ENCODE data around the gene COL27A1.

Gene COL27A1

DNA sequence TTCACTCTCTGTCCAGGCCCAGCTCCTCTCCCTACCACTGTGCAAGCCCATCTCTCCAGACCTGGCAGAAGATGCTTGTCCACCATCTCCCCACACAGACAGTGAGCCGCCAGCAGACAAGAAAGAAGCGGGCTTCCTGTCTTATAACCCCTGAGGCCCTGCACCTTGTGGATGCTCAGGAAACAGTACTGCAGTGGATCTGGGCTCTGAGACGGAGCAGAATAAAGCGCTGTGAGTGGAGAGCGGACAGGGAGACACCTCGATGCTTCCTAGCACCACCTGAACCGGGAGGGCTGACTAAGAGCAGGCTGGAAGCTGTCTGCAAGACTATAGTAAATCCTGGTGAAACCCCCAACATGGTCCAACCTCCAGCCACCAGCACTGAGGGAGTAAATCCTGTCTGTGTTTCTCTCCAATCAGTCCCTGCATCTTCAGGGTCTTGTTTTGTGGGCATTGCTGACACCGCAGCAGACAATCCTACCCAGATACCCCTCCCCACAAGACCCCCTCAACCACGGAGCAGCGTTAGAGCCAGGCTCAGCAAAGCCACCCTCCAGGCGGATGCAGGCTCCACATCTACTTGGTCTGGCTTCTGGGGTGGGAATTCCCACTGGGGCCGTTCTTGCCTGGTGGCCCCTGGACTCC lies 193.0 kb downstream of the COL27A1 start:
- no peak overlapping the region for H3K4me3 ChIP-seq (ENCODE audit: low read length in 2 of 2)
- H3K9ac ChIP-seq (ENCODE audit: low read depth, low read length, poor library complexity) = no peak overlapping the region
- H3K27ac ChIP-seq (replicated peaks; ENCODE audit: low read length) = peak overlapping the region; percentile 9
- no peak overlapping the region for H2AK5ac ChIP-seq (ENCODE audit: low read depth, low read length)
- H3K9me3 ChIP-seq (replicated peaks in 1 of 2; ENCODE audit: control insufficient read depth in 2 of 2, insufficient read depth in 1 of 2, low read depth in 1 of 2, low read length in 2 of 2) = no peaks in the 10 kb centered on the region
- H3K4ac ChIP-seq (ENCODE audit: low read length) = no peak overlapping the region
- H3K18ac ChIP-seq (ENCODE audit: low read length) = peak overlapping the region; percentile 42
- no peak overlapping the region for H3K23ac ChIP-seq (ENCODE audit: low read depth, low read length, poor library complexity)
- no CpG with 5 or more reads among the region's 12 CpGs for WGBS, 2 donors (ENCODE audit: extremely low coverage in 2 of 2, insufficient read length in 2 of 2, insufficient replicate concordance in 1 of 2)
- H3K27me3 ChIP-seq (ENCODE audit: control insufficient read depth in 3 of 3, insufficient read depth in 3 of 3, low read depth in 1 of 3, low read length in 3 of 3) = no peaks in the 10 kb centered on the region
- no peak overlapping the region for H2BK15ac ChIP-seq (ENCODE audit: low read length)
- no peak overlapping the region for H2BK120ac ChIP-seq (ENCODE audit: low read depth, low read length)
- DNase-seq (ENCODE audit: low spot score) = no peak
- no peak overlapping the region for H3K14ac ChIP-seq (ENCODE audit: low read length)
- no peak overlapping the region for H3K4me2 ChIP-seq (ENCODE audit: insufficient read depth, low read length, poor library complexity, severe bottlenecking)
- H3K4me1 ChIP-seq (ENCODE audit: control insufficient read depth in 2 of 2, insufficient read depth in 1 of 2, low read depth in 1 of 2, low read length in 2 of 2) = peaks cover 9 to 18% of the 10 kb centered on the region in 2 donors
- no peak overlapping the region for H2BK12ac ChIP-seq (ENCODE audit: low read length)
- no peaks in the 10 kb centered on the region for H3K79me1 ChIP-seq (ENCODE audit: low read depth, low read length)
- H2AFZ ChIP-seq (ENCODE audit: low read length) = peak overlapping the region; percentile 30
- peaks cover 18 to 75% of the 10 kb centered on the region in 2 donors for H3K36me3 ChIP-seq (replicated peaks in 1 of 2; ENCODE audit: control insufficient read depth in 2 of 2, insufficient read depth in 2 of 2, low read length in 2 of 2)
- no peak overlapping the region for H4K91ac ChIP-seq (ENCODE audit: low read depth, low read length, poor library complexity)
- H4K8ac ChIP-seq (ENCODE audit: low read depth, low read length) = no peak overlapping the region
- no peak overlapping the region for H2BK5ac ChIP-seq (ENCODE audit: low read length)

DNA sequence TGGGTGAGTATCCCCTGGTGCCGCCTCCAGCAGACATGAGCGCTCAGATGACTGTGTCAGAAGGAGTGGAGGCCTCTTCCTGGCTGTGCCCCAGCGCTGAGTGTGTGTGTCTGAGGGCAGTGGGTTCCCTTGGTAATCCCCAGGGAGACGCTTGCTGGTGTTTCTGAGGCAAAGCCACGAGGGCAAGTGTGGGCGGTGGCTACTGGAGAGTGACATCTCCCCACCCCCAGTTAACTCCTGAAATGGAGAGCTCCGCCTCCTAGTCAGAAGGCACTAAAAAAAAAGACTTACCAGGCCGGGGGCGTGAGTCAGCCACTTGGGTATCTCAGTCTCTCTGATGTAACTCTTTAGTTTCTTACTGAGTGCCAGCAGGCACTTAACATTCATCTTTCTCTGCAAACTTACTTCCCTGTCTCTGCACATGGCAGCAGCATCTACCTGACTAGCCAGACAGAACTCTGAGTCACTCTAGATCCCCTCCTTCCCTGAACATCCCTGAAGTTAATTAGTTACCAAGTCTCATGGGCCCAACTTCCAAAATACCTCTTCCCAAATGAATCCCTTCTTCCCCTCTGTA lies 193.7 kb downstream of the COL27A1 start:
- Histone ChIP-seq H3K4me3 (ENCODE audit: low read length in 2 of 2) (no peak overlapping the region), H3K27ac (replicated peaks; ENCODE audit: low read length) (peak overlapping the region; percentile 10), H3K14ac (ENCODE audit: low read length) (no peak overlapping the region), H2BK120ac (ENCODE audit: low read depth, low read length) (no peak overlapping the region), H3K4ac (ENCODE audit: low read length) (no peak overlapping the region), H2AFZ (ENCODE audit: low read length) (peak overlapping the region; percentile 30), H2AK5ac (ENCODE audit: low read depth, low read length) (no peak overlapping the region), H3K27me3 (ENCODE audit: control insufficient read depth in 3 of 3, insufficient read depth in 3 of 3, low read depth in 1 of 3, low read length in 3 of 3) (no peaks in the 10 kb centered on the region), H2BK15ac (ENCODE audit: low read length) (no peak overlapping the region), H3K79me1 (ENCODE audit: low read depth, low read length) (no peaks in the 10 kb centered on the region), H3K4me2 (ENCODE audit: insufficient read depth, low read length, poor library complexity, severe bottlenecking) (peak overlapping the region; percentile 40), H3K18ac (ENCODE audit: low read length) (no peak overlapping the region), H3K23ac (ENCODE audit: low read depth, low read length, poor library complexity) (no peak overlapping the region), H3K4me1 (ENCODE audit: control insufficient read depth in 2 of 2, insufficient read depth in 1 of 2, low read depth in 1 of 2, low read length in 2 of 2) (peaks cover 9 to 18% of the 10 kb centered on the region in 2 donors), H3K9me3 (replicated peaks in 1 of 2; ENCODE audit: control insufficient read depth in 2 of 2, insufficient read depth in 1 of 2, low read depth in 1 of 2, low read length in 2 of 2) (no peaks in the 10 kb centered on the region), H4K8ac (ENCODE audit: low read depth, low read length) (no peak overlapping the region), H2BK12ac (ENCODE audit: low read length) (no peak overlapping the region), H4K91ac (ENCODE audit: low read depth, low read length, poor library complexity) (no peak overlapping the region), H3K9ac (ENCODE audit: low read depth, low read length, poor library complexity) (no peak overlapping the region), H2BK5ac (ENCODE audit: low read length) (no peak overlapping the region), H3K36me3 (replicated peaks in 1 of 2; ENCODE audit: control insufficient read depth in 2 of 2, insufficient read depth in 2 of 2, low read length in 2 of 2) (peaks cover 16 to 74% of the 10 kb centered on the region in 2 donors)
- WGBS, 2 donors (ENCODE audit: extremely low coverage in 2 of 2, insufficient read length in 2 of 2, insufficient replicate concordance in 1 of 2) = no CpG with 5 or more reads among the region's 9 CpGs
- peak; percentile 64 for DNase-seq (ENCODE audit: low spot score)

DNA sequence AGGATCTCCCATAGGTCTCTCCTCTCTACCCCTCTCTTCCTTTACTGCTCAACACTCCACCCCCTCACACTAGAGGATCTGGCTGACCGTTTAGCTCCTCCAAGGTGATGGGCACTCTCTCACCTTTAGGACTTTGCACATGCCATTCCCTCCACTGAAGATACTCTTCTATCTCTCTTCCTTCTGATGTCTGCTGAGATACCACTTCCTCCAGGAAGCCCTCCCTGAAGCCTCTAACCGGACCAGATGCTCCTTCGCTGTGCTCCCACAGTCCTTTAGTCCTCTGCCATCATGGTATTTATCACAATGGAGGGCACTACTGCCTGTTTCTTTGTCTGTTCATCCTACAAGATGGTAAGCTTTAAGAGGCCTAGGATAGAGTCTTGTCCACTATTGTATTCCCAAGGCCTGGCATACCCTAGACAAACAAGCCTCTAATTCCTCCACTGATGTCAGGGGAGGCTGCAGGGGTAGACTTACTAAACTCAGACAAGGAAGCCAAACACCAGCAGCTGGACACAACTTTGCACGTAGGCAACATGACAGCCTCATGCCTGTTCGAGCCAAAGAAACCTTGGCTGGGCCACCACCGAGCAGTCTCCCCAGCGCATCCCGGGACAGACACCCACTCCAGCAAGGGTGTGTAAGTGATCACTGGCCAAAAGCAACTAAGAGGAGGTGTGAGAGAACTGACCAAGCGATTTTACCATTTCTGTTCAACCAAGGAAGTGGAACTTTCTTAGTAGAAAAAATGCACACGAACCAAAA lies 194.6 kb downstream of the COL27A1 start:
- H3K14ac ChIP-seq (ENCODE audit: low read length) = no peak overlapping the region
- peak overlapping the region; percentile 42 for H3K18ac ChIP-seq (ENCODE audit: low read length)
- no peak overlapping the region for H3K4ac ChIP-seq (ENCODE audit: low read length)
- H3K4me1 ChIP-seq (ENCODE audit: control insufficient read depth in 2 of 2, insufficient read depth in 1 of 2, low read depth in 1 of 2, low read length in 2 of 2) = peaks cover 9 to 18% of the 10 kb centered on the region in 2 donors
- DNase-seq (ENCODE audit: low spot score) = no peak
- H2AFZ ChIP-seq (ENCODE audit: low read length) = no peak overlapping the region
- no peak overlapping the region for H3K23ac ChIP-seq (ENCODE audit: low read depth, low read length, poor library complexity)
- H3K4me2 ChIP-seq (ENCODE audit: insufficient read depth, low read length, poor library complexity, severe bottlenecking) = no peak overlapping the region
- H3K36me3 ChIP-seq (replicated peaks in 1 of 2; ENCODE audit: control insufficient read depth in 2 of 2, insufficient read depth in 2 of 2, low read length in 2 of 2) = peaks cover 16 to 71% of the 10 kb centered on the region in 2 donors
- no peak overlapping the region for H2AK5ac ChIP-seq (ENCODE audit: low read depth, low read length)
- H2BK120ac ChIP-seq (ENCODE audit: low read depth, low read length) = no peak overlapping the region
- no peak overlapping the region for H3K4me3 ChIP-seq (ENCODE audit: low read length in 2 of 2)
- no peaks in the 10 kb centered on the region for H3K9me3 ChIP-seq (replicated peaks in 1 of 2; ENCODE audit: control insufficient read depth in 2 of 2, insufficient read depth in 1 of 2, low read depth in 1 of 2, low read length in 2 of 2)
- WGBS, 2 donors (ENCODE audit: extremely low coverage in 2 of 2, insufficient read length in 2 of 2, insufficient replicate concordance in 1 of 2) = no CpG with 5 or more reads among the region's 10 CpGs
- H2BK12ac ChIP-seq (ENCODE audit: low read length) = peak overlapping the region; percentile 4
- H3K27ac ChIP-seq (replicated peaks; ENCODE audit: low read length) = no peak overlapping the region
- H4K8ac ChIP-seq (ENCODE audit: low read depth, low read length) = no peak overlapping the region
- no peak overlapping the region for H4K91ac ChIP-seq (ENCODE audit: low read depth, low read length, poor library complexity)
- no peak overlapping the region for H2BK15ac ChIP-seq (ENCODE audit: low read length)
- no peaks in the 10 kb centered on the region for H3K27me3 ChIP-seq (ENCODE audit: control insufficient read depth in 3 of 3, insufficient read depth in 3 of 3, low read depth in 1 of 3, low read length in 3 of 3)
- H2BK5ac ChIP-seq (ENCODE audit: low read length) = no peak overlapping the region
- H3K9ac ChIP-seq (ENCODE audit: low read depth, low read length, poor library complexity) = no peak overlapping the region
- H3K79me1 ChIP-seq (ENCODE audit: low read depth, low read length) = no peaks in the 10 kb centered on the region

Measured in neuronal stem cell (in vitro differentiated cells).